ENCODE results near the gene CLMN.
"Not testable (repeated sequence)": the region's sequence is repeated elsewhere in the genome, so short reads cannot be mapped to it uniquely, and the experiment has no call there.

The CLMN gene

DNA sequence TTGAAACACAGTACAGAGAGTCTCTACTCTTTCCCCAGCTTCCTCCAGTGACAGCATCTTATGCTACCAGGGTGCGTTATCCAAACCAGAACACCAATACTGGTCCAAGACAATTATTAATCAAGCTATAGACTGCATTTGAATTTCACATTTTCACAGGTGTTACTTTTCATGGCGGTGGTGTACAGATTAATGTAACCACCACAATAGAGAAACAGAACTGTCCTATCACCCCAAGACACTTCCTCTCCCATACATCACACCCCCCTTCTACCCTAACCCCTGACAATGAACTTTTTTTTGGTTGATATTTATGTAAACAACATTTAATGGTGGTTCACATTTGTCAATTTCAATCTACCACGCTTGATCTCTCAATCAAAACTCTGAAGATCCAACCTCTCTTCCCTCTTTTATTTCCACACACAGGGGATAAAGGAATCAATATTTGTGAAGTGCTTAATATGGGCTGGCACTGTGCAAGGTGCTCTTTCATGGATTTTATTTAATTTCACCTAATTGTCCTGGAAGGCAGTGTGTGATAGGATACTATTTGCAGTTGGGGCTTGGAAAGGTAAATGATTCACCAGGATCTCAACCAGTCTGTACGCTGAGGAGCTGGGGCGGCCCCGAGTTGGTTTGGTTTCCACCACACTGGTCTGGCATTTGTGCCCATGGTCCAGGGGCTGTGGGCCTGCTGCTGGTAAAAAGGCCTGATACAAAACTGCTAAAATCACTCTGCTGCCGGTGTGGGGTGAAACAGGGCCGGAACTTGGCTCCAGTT is 107.8 kb downstream of the CLMN start:
- no peak for DNase-seq

DNA sequence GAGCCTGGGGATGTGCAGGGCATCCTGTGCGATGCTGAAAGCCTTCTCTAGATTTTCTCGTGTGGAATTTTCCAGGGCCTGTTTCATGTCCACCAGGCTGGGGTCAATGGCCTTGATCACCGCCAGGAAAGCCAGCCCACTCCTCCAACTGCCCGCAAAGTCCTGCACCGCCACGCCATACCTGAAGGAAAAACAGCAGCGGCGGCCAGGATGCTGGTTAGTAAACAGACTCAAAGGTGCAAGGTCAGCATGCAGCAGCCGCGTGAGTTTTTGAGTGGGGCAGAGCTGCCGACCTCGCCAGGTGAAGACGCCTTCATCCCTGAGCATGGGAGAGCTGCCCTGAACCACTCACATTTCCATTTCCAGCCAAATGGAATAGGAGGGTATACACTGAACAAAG is 109.0 kb downstream of the CLMN start:
- DNase-seq: no peak

DNA sequence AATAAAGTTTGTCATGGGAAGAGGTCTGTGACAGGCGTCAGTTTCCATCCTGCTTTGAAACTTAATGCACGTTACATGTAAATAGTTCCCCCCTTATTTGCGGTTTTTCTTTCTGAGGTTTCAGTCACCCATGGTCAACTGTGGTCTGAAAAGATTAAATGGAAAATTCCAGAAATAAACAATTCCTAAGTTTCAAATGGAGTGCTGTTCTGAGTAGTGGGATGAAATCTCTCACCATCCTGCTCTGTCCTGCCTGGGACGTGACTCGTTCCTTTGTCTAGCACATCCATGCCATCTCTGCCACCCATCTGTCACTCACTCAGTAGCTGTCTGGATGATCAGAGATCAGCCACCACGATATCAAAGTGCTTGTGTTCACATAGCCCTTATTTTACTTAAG is 111.1 kb downstream of the CLMN start:
- DNase-seq: no peak

DNA sequence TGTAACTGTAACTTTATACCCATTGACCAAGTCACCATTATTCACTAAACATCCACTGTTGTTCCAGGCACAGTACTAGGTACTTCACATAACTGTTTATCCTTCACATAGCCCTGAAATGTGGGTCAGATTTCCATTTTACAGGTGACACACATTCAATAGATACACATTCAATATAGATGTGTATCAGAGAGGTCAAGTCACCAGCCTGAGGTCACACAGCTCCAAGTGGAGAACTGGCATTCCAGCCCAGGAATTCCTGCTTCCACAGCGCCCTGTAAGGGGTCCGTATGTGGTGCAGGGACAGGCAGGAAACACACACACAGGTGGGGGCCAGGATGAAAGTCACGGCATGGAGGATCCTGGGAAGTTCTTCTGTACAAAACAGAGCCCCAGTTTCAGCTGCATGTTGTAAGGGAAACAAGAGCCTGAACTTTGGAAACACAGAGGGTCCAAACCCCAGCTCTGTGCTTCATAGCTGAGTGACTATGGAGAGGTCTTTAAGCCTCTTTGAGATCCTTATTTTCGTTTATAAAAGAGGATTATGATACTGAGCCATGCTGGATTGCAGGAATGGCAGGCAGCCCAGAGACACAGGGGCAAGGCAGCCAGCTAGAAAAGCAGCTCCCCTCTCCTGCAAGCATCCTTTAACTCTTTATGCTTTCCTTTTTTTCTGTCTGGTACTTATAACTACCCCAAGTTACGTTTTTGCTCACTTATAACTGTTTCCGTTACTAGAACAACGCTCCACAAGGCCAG is 112.1 kb downstream of the CLMN start:
- no peak for DNase-seq

DNA sequence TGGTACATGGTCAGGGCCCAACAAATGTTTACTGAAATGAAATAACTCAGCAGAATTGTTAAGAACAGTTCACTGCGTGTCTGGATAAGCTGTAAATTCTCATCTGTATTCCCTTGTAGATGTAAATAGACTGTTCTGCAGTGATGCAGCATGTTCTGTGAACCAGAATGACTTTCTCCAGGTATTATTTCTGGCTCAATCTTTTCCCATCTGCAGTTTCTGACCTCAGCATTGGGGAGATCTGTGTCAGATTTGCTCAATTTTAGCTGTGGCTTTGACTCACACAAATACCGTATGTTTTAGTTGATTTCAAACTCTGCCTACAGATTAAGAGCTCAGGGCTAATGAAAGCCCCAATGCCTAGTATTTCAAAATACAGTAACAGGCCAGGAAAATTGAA is 113.2 kb downstream of the CLMN start:
- DNase-seq: no peak

DNA sequence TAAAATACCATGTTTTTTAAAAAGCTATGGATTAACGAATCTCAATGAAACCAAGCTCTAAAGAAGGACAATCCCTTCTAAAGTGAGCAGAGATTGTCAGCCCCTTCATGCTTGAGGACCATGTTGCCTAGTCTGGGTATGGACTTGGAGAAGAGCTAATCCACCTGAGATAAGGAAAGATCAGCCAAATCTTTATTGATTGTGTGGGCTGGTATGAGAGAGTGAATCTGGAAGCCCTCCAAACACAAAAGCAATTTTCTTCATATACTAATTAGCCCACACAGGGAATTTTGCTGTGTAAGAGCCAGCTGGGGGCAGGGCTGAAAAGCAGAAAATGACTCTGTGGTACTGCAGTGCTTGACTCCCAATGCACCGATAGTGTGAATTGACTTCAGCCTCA is 115.0 kb downstream of the CLMN start:
- no peak for DNase-seq

DNA sequence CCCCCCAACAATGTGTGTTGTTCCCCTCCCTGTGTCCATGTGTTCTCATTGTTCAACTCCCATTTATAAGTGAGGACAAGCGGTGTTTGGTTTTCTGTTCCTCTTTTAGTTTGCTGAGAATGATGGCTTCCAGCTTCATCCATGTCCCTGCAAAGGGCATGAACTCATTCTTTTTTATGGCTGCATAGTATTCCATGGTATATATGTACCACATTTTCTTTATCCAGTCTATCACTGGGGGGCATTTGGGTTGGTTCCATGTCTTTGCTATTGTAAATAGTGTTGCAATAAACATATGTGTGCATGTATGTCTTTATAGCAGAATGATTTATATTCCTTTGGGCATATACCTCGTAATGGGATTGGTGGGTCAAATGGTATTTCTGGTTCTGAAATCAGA is 118.0 kb downstream of the CLMN start:
- DNase-seq: not testable (repeated sequence)

DNA sequence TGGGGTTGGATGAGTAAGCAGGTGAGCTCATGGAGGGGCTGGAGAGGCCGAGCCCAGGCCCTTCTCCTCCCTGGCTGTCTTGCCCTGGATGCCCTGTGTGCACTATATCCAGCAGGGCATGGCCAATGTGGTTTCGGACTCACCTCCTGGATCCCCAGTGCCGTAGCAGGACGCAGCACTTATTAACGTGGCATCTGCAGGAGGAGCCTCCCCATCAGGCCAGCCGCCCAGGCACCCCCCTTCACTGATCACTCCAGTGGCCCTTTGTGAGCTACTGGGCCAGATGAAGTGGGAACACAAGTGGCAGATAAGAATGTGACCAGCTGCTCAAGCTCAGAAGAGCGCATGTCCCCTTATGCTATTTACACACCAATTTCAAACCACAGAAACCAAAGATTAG is 119.3 kb downstream of the CLMN start:
- DNase-seq: peak; percentile 64

DNA sequence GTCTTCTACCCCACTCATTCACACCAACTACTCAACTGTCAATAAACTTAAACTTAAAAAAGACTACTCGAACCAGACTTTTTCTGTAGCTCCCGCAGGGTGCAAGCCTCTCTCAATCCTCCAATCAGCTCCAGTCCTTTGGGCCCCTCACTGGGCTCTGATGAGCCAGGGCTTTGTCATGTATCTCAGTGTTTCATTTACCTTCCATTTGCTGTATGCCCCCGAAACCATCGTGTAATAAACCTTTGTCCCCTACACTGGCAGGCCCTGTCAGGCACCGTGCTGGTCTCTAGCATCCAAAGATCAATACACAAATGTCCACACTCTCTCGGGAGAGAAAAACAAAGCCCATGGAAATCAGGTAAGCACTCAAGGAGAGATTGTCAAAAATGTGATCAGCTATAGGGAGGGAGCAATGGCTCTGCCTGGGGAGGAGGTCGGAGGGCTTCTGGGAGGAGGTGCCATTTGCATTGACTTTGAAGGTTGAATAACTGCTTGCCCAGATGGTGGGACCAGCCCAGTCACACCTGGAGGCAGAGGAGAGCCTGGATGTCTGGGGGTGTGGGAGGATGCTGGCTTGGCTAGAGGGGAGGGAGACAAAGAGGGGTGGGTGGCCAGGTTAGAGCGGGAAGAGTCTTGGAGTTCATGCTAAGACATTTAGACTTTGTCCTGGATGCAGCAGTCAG is 120.3 kb downstream of the CLMN start:
- DNase-seq: no peak

DNA sequence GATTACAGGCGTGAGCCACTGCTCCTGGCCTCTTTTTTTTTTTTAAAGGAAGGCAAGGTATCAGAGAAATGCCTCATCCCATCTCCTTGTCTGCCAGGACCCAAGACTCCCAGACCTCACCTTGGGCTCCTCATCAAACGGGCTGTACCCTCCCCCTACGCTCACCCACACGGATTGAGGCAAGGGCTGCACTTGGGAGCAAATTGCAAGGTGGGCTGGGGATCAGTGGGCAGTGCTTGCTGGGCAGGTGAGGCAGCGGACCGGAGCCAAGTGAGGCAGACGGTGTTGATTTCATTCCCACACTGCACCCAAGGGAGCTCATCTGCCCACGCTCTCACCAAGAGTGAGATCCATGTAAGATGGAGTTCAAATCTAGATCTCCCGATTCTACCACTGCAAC is 121.4 kb downstream of the CLMN start:
- no peak for DNase-seq

DNA sequence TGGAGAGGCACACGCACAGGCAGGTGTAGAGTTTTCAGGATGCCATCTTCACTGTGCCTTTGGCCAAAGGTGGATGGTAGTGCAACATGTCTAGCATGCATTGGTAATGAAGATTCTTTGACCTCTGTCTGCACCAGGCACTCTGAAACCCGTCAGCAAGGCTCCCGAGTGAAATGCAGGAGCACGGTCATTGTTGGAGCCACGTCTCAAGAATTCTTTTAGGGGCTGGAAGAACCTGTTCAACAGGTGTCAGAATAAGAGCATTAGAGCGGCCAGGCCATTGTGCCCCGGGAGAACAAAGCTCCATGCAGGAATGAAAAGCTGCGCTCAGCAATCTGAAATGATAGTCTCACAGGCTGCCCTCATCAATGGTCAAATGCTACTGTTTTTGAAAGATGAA is 122.2 kb downstream of the CLMN start:
- DNase-seq: no peak

DNA sequence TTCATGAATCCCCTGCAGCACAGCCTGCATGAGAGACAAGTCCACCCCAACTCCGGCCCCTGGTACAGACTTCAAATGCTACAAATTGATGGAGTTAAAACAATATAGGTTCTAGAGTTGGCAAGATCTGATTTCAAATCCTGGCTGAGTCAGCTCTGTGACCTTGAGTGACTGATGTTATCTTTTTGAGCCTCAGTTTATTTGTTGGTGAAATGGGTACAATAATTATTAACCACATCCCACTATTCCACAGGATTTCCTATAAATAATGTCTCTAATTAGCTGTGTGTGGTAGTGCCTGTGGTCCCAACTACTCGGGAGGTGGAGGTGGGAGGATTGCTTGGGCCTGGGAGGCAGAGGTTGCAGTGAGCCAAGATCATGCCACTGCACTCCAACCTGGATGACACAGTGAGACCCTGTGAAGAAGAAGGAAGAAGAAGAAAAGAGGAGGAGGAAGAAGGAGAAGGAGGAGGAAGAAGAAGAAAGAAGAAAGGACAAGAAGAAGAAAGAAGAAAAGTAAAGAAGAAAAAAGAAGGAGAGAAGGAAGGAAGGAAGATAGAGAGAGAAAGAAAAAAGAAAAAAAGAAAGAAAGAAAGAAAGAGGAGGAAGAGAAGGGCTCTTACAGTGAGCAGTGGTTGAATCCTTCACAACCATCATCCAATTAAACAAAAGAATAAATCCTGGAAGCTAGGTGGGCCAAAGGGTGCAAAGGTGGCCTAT is 122.7 kb downstream of the CLMN start:
- no peak for DNase-seq

DNA sequence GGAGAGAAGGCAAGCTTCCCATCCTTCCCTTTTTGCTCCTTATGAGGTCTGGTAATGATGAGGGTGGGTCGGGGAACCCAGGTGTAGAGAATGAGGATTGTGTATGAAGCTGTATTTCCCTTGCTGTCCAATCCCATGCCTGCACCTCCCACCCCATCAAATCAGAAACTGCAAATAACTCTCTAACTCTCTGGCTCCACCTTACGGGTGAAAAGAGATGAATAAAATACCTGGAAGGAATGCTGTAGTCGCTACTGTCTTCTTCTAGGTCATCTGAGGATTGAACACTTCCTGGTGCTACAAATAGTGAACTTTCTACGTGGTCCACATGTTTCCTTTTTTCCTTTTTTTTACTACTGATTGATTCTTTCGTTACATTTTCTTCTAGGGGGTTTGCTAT is 123.4 kb downstream of the CLMN start:
- DNase-seq: peak; percentile 18

DNA sequence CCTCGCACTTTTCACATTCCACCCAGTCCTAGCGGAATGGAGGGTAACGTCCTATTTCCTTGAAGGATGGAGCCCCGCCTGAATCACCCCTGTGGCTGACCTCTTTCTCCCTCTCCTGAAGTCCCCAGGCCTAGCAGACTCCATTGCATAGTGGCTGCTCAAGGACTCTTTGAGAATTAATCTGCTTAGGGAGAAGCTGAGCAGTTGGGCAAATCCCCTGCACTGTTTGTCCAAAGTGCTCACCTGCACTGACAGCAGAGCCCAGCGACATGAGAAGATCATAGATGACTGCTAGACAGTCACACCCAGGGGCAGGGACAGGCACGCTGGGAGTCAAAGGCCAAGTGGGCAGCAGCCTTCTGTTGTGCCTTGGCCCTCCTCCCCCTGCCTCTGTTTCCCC is 124.7 kb downstream of the CLMN start:
- DNase-seq: no peak

DNA sequence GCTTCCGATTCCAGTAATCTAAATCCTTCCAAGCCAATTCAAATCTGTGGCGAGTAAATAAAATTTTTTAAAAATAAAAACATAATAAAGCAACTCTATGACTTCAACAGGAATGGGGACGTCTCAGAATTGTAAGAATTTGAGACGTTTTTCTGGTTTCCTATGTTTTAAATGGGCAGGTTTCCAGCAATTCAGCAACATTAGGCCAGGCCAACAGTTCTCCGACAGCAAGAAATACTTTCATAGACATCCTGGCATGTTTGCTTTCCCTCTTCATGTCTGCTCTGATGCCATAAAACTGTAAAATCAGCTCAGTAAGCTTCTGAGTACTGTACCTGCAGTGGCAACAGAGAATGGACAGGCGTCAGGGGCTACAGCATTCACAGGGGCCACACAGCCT is 126.6 kb downstream of the CLMN start:
- no peak for DNase-seq

DNA sequence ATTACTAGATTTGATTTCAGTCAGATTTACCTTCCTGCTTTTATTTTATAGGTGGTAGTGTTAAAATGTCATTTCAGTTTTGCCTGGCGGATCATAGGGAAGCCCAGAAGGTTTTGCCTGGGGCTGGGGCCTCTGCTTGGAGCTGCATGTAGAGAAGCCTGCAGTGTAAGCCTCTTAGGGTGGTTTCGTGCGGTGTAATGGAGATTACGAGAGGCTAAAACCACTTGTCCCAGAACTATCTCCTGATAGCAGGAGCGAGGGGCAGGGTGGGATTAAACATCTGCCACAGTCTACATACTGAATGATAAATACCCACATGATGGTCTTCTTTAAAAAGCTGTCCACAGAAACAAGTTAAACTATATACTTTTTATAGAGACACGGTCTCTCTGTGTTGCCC is 127.4 kb downstream of the CLMN start:
- no peak for DNase-seq

DNA sequence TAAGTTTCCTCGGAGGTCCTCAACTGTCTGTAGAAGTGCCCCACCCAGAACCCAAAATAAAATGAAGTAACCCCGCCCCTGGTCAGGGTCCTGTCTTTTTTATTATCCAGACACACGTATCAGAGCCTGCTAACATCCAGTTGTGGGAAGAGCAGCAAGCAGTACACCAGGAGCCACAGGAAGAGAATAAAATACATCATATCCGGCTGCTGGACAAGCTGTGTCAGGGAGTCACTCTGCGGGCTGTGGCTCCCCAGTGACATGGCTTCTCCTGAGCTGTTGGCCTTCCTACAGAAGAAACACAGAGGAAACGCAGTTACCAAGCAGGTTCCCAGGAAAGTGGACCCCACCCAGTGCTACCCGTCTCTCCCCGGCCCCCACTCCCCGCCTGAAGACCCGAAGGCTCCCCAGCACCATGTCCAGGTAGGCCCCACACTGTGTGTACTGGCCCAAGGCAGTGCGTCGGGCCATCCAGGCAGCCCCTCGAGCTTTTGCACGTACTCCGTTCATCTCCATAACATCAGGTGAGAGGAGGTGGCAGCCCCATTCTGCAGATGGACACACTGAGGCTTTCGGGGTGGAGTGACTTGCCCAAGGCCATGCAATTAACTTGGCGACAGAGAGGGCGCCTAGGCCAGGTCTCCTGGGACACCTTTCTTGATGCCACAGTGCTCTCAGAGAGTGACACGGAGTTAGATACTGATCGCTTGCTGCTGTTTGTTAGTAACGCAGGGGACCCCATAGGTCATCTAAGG is 128.1 kb downstream of the CLMN start:
- no peak for DNase-seq

DNA sequence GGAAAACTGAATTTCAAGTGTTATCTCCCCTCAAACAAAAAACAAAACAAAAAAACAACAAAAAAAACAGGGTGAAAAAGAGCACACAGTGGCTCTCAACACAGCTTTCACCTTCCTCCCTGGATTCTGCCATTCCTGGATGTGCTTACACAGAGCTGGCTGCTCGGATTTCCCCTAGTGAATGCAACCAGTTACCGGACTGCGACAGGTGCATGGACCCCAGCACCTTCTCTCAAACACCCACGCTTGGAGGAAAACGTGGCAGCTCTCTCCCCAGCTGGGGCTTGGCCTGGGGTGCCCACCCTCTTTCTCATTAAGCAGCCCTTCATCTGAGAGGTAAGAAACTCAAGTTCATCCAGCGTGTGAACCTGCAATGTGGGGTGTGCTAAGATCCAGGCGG is 128.9 kb downstream of the CLMN start:
- no peak for DNase-seq

DNA sequence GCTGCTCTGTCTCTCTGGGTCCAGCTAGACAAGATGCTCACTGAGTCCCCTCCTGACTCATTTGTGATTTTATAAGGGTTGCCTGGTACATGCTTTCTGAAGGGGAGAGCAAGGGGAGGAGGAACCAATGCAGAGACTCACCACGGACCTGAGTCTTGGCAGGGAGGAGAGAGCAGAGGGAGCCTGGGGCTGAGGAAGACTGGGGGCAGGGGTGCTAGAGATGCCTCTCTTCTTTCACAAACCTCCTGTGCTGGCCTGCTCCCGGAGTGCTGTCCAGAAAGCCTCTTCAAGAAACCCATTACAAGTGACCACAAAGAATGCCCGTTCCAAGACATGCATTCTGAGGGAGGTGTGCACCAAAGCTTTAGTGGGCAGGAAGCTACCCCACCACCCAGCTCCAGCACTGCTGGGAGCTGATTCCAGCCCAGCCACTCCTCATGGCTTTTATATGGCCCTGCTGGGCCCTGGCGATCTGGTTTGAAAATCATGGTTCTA is 129.3 kb downstream of the CLMN start:
- DNase-seq: no peak

DNA sequence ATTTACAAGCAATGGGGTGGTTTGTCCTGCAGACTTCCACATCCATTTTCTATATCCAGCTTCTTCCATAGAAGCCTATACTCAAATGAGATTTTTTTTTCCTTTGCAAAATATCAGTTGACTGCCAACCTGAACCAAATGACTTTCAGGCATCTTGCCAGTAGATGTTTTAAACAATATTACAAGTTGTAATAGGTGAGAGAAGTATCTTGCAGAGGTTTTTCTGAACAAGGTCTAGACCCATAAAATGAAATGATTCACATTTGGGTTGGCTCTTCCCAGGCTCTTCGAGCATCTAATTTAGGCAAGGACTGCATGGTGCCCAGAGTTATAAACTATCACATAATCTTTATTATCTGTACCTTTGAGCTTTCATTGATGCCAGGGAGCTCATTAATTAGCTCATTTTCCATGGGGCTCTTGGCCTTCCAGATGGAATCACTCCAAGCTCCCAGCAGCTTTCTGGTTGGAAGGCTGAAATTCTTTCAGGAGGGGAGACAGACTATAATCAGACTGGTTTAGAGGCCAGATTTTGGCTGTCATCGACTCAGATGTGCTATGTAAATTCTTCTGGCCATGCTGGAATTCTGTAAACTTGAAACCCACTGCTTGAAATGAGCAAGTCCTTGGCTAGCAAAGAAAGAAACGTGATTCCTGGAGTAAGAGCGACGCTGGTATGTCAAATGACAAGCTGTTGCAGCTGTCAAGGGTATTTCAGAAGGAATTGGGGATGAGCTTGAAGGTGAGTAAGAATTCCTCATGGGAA is 130.2 kb downstream of the CLMN start:
- no peak for DNase-seq

DNA sequence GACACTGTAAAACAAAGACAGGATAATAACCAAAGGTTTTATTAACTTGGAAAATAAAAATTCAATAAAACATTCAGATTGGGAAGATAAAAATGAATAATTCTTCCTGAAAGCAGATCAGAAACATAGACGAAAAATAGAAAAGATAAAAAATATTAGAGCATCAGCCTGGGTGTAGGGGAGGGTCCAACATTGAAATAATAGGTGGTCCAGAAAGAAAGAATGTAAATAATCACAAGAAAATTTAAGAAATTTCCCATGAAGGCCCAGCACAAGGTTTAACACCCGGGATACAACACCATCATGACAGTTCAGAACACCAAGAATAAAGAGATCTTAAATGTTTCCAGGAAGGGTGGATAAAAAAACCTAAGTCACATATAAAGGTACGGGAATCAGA is 131.3 kb downstream of the CLMN start:
- no peak for DNase-seq
